Skeletal muscle tissue (tissue), 4 donors: Measurements from ENCODE around the gene TESMIN. TPM values are rescaled to one million over a fixed set of nuclear protein-coding genes. Genes with fewer than 3 reads are reported as not detected.

Experiments
- H3K27ac ChIP-seq: one replicate; pipeline ENCODE4 v1.7.0; 2013; ENCODE audit warnings: mild to moderate bottlenecking, low read depth, low read length, inconsistent platforms
- H3K27me3 ChIP-seq, 3 donors: one replicate each; pipeline ENCODE4 v1.7.0; 2013; ENCODE audit warnings: low read length in 3 of 3; ENCODE audit not compliant: control insufficient read depth in 3 of 3, insufficient read depth in 3 of 3
- H3K36me3 ChIP-seq, 3 donors: one replicate each; pipeline ENCODE4 v1.7.0; 2013; ENCODE audit warnings: low read length in 3 of 3; ENCODE audit not compliant: control insufficient read depth in 3 of 3, insufficient read depth in 3 of 3
- H3K4me1 ChIP-seq, 3 donors: one replicate each; pipeline ENCODE4 v1.7.0; 2013; ENCODE audit warnings: low read length in 3 of 3, mild to moderate bottlenecking in 3 of 3; ENCODE audit not compliant: control insufficient read depth in 3 of 3, insufficient read depth in 3 of 3
- H3K4me3 ChIP-seq, 3 donors: one replicate each; pipeline ENCODE4 v1.7.0; 2013; ENCODE audit warnings: low read length in 3 of 3
- H3K9ac ChIP-seq, 3 donors: one replicate each; pipeline ENCODE4 v1.7.0; 2013; ENCODE audit warnings: low read length in 3 of 3, mild to moderate bottlenecking in 3 of 3, moderate library complexity in 2 of 3, low read depth in 1 of 3
- H3K9me3 ChIP-seq, 3 donors: one replicate each; pipeline ENCODE4 v1.7.0; 2013; ENCODE audit warnings: low read length in 3 of 3; ENCODE audit not compliant: control insufficient read depth in 3 of 3
- total RNA-seq: library from RNA; depleted of rRNA; stranded (reverse); fragments of >200 nt; gene quantifications from one replicate; pipeline ENCODE4 v1.2.3, GENCODE V29; 2014
- donor health status: Osteomylitis.

TESMIN gene
- not detected for total RNA-seq

- Histone ChIP-seq H3K9ac (no peak within 1 kb of the TSS), H3K27ac (no peak within 1 kb of the TSS), H3K27me3 (peaks cover 0 to 4% (median 4%) of the 10 kb centered on the region in 3 donors)
These were observed at the start of gene TESMIN for GRCh38 chr11:68751331-68751856. Gene TESMIN (minus strand): TSS chr11:68751520. CDS start chr11:68750660, 860 bp downstream.

GRCh38 chr11:68798221-68798813 is 47.0 kb upstream of the TESMIN start:
- Histone ChIP-seq H3K27me3 (no peaks in the 10 kb centered on the region), H3K4me3 (no peak overlapping the region), H3K9me3 (no peaks in the 10 kb centered on the region), H3K9ac (no peak overlapping the region), H3K36me3 (peaks cover 27 to 50% (median 30%) of the 10 kb centered on the region in 3 donors), H3K4me1 (no peaks in the 10 kb centered on the region), H3K27ac (no peak overlapping the region)

More at GRCh38 chr11:68751331-68751856, at the start of gene TESMIN:
- Histone ChIP-seq H3K36me3 (peaks cover 3 to 7% (median 4%) of the 10 kb centered on the region in 3 donors), H3K9me3 (no peaks in the 10 kb centered on the region), H3K4me1 (peaks cover 2 to 9% (median 6%) of the 10 kb centered on the region in 3 donors), H3K4me3 (no peak within 1 kb of the TSS)

- H3K36me3 ChIP-seq = peaks cover 29 to 53% (median 36%) of the 10 kb centered on the region in 3 donors
- H3K9me3 ChIP-seq = no peaks in the 10 kb centered on the region
- H3K27ac ChIP-seq = no peak overlapping the region
- no peak overlapping the region for H3K4me3 ChIP-seq
- H3K27me3 ChIP-seq = no peaks in the 10 kb centered on the region
- no peaks in the 10 kb centered on the region for H3K4me1 ChIP-seq
- H3K9ac ChIP-seq = no peak overlapping the region
These were observed 45.5 kb upstream of the TESMIN start for GRCh38 chr11:68796801-68797200.

GRCh38 chr11:68792400-68792966 is 41.2 kb upstream of the TESMIN start:
- Histone ChIP-seq H3K36me3 (peaks cover 20 to 37% (median 25%) of the 10 kb centered on the region in 3 donors), H3K9ac (no peak overlapping the region), H3K9me3 (no peaks in the 10 kb centered on the region), H3K4me1 (no peaks in the 10 kb centered on the region), H3K27me3 (no peaks in the 10 kb centered on the region), H3K27ac (no peak overlapping the region), H3K4me3 (no peak overlapping the region)

- Histone ChIP-seq H3K4me1 (no peaks in the 10 kb centered on the region), H3K9me3 (no peaks in the 10 kb centered on the region), H3K4me3 (no peak overlapping the region), H3K9ac (no peak overlapping the region), H3K27ac (no peak overlapping the region), H3K36me3 (peaks cover 28 to 42% (median 39%) of the 10 kb centered on the region in 3 donors), H3K27me3 (no peaks in the 10 kb centered on the region)
These were observed 33.3 kb upstream of the TESMIN start for GRCh38 chr11:68784653-68785052.

GRCh38 chr11:68783216-68783821 is 32.0 kb upstream of the TESMIN start:
- Histone ChIP-seq H3K27me3 (no peaks in the 10 kb centered on the region), H3K4me3 (no peak overlapping the region), H3K9ac (no peak overlapping the region), H3K9me3 (no peaks in the 10 kb centered on the region), H3K27ac (no peak overlapping the region), H3K4me1 (no peaks in the 10 kb centered on the region), H3K36me3 (peaks cover 28 to 42% (median 39%) of the 10 kb centered on the region in 3 donors)

- no peak overlapping the region for H3K9ac ChIP-seq
- H3K4me3 ChIP-seq = no peak overlapping the region
These were observed 31.4 kb upstream of the TESMIN start for GRCh38 chr11:68782711-68783110.

GRCh38 chr11:68780829-68781228 is 29.5 kb upstream of the TESMIN start:
- Histone ChIP-seq H3K4me1 (no peaks in the 10 kb centered on the region), H3K9me3 (no peaks in the 10 kb centered on the region), H3K4me3 (no peak overlapping the region), H3K9ac (no peak overlapping the region), H3K27ac (no peak overlapping the region), H3K27me3 (no peaks in the 10 kb centered on the region), H3K36me3 (peaks cover 32 to 51% (median 47%) of the 10 kb centered on the region in 3 donors)

More at GRCh38 chr11:68782711-68783110, 31.4 kb upstream of the TESMIN start:
- Histone ChIP-seq H3K36me3 (peaks cover 30 to 45% (median 41%) of the 10 kb centered on the region in 3 donors), H3K27ac (no peak overlapping the region), H3K4me1 (no peaks in the 10 kb centered on the region), H3K9me3 (no peaks in the 10 kb centered on the region), H3K27me3 (no peaks in the 10 kb centered on the region)

- no peak overlapping the region for H3K9ac ChIP-seq
- no peaks in the 10 kb centered on the region for H3K9me3 ChIP-seq
- H3K36me3 ChIP-seq = peaks cover 44 to 56% (median 53%) of the 10 kb centered on the region in 3 donors
- no peak overlapping the region for H3K27ac ChIP-seq
- no peaks in the 10 kb centered on the region for H3K27me3 ChIP-seq
- no peaks in the 10 kb centered on the region for H3K4me1 ChIP-seq
- no peak overlapping the region for H3K4me3 ChIP-seq
These were observed 26.9 kb upstream of the TESMIN start for GRCh38 chr11:68778205-68778604.
